ENCODE measurements around the gene CAT.

The CAT gene

GRCh38 chr11:34495239-34495723, 56.5 kb downstream of the CAT start:
- H3K9me3 Mint-ChIP-seq, result no peaks in the 10 kb centered on the region
- H3K27ac Mint-ChIP-seq (ENCODE audit: low read depth), result no peak overlapping the region
- DNase-seq (ENCODE audit: low spot score in 2 of 2), result no peak
- no peak for ATAC-seq (replicated peaks; ENCODE audit: extremely low read depth, poor library complexity, severe bottlenecking)
- no peaks in the 10 kb centered on the region for H3K4me1 Mint-ChIP-seq
- no peaks in the 10 kb centered on the region for H3K36me3 Mint-ChIP-seq (ENCODE audit: insufficient read depth)
- H3K27me3 Mint-ChIP-seq, result peaks cover 28% of the 10 kb centered on the region
- H3K4me3 Mint-ChIP-seq, result no peak overlapping the region

- no peak for ATAC-seq (replicated peaks; ENCODE audit: extremely low read depth, poor library complexity, severe bottlenecking)
- H3K4me1 Mint-ChIP-seq, result no peaks in the 10 kb centered on the region
These were observed 57.1 kb downstream of the CAT start for GRCh38 chr11:34495724-34496377.

GRCh38 chr11:34499719-34500500, 61.2 kb downstream of the CAT start:
- Mint-ChIP-seq H3K9me3 (no peaks in the 10 kb centered on the region), H3K4me3 (no peak overlapping the region), H3K36me3 (ENCODE audit: insufficient read depth) (no peaks in the 10 kb centered on the region), H3K27ac (ENCODE audit: low read depth) (no peak overlapping the region), H3K27me3 (peaks cover 14% of the 10 kb centered on the region), H3K4me1 (no peaks in the 10 kb centered on the region)
- no peak for DNase-seq (ENCODE audit: low spot score in 2 of 2)
- ATAC-seq (replicated peaks; ENCODE audit: extremely low read depth, poor library complexity, severe bottlenecking), result no peak

More at GRCh38 chr11:34495724-34496377, 57.1 kb downstream of the CAT start:
- Mint-ChIP-seq H3K9me3 (no peaks in the 10 kb centered on the region), H3K4me3 (no peak overlapping the region), H3K27me3 (peaks cover 28% of the 10 kb centered on the region), H3K27ac (ENCODE audit: low read depth) (no peak overlapping the region), H3K36me3 (ENCODE audit: insufficient read depth) (no peaks in the 10 kb centered on the region)
- DNase-seq (ENCODE audit: low spot score in 2 of 2), result no peak

DNA sequence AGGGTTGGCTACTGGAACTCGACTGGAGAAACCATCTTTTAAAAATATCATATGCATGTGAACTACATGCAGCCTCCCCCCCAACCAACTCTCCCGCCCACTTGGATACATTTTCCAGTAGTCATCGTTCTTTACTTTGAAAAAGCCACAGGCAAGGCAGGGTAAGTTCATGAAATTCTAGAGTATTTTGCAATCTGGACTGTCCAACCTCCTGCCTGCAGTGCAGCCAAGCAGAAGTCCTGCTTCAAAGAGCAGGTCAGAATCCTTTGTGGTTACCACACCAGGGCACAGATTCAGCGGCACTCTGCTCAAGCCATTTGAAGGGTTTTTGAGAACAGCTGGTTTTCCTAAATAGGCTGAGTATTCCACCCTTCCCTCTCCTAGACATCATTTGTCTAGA, 62.8 kb downstream of the CAT start:
- peaks cover 4% of the 10 kb centered on the region for H3K27me3 Mint-ChIP-seq
- ATAC-seq (replicated peaks; ENCODE audit: extremely low read depth, poor library complexity, severe bottlenecking), result no peak
- H3K4me3 Mint-ChIP-seq, result no peak overlapping the region
- no peaks in the 10 kb centered on the region for H3K4me1 Mint-ChIP-seq
- H3K9me3 Mint-ChIP-seq, result no peaks in the 10 kb centered on the region
- DNase-seq (ENCODE audit: low spot score in 2 of 2), result no peak
- H3K36me3 Mint-ChIP-seq (ENCODE audit: insufficient read depth), result no peaks in the 10 kb centered on the region
- no peak overlapping the region for H3K27ac Mint-ChIP-seq (ENCODE audit: low read depth)

DNA sequence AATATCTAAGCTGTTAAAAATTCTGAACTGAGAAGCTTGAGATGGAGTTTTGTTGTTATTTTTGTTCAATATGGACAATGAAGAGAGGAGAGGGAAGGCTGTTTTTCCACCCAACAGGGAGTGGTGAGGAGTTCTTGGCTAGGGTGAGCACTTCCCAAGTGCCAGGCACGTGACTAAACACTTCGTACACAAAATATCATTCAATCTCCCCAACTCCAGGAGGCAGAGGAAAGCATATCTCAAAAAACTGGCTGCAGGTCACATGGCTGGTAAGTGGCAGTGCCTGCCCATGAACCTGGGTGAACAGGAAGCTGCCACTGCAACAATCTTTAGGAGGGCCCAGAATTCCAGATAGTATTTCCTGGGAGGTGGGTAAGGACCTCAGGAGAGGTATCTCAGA, 63.2 kb downstream of the CAT start:
- H3K27ac Mint-ChIP-seq (ENCODE audit: low read depth), result no peak overlapping the region
- no peak overlapping the region for H3K4me3 Mint-ChIP-seq
- no peaks in the 10 kb centered on the region for H3K9me3 Mint-ChIP-seq
- DNase-seq (ENCODE audit: low spot score in 2 of 2), result no peak
- ATAC-seq (replicated peaks; ENCODE audit: extremely low read depth, poor library complexity, severe bottlenecking), result no peak
- H3K27me3 Mint-ChIP-seq, result no peaks in the 10 kb centered on the region
- no peaks in the 10 kb centered on the region for H3K36me3 Mint-ChIP-seq (ENCODE audit: insufficient read depth)
- H3K4me1 Mint-ChIP-seq, result no peaks in the 10 kb centered on the region

DNA sequence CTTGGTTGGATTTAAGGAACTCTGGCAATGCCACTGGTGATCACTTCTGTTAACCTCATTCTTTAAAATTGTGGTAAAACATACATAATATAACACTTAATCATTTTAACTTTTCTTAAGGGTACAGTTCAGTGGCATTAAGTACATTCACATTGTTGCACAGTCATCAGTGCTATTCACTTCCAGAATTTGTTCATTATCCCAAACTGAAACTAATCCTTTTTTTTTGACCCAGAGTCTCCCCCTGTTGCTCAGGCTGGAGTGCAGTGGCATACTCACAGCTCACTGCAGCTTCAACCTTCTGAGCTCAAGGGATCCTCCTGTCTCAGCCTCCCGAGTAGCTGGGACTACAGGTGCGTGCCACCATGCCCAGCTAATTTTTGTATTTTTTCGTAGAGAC, 64.2 kb downstream of the CAT start:
- no peaks in the 10 kb centered on the region for H3K36me3 Mint-ChIP-seq (ENCODE audit: insufficient read depth)
- no peak overlapping the region for H3K27ac Mint-ChIP-seq (ENCODE audit: low read depth)
- DNase-seq (ENCODE audit: low spot score in 2 of 2) (no peak), ATAC-seq (replicated peaks; ENCODE audit: extremely low read depth, poor library complexity, severe bottlenecking) (no peak)
- no peaks in the 10 kb centered on the region for H3K4me1 Mint-ChIP-seq
- H3K27me3 Mint-ChIP-seq, result no peaks in the 10 kb centered on the region
- no peak overlapping the region for H3K4me3 Mint-ChIP-seq
- no peaks in the 10 kb centered on the region for H3K9me3 Mint-ChIP-seq

DNA sequence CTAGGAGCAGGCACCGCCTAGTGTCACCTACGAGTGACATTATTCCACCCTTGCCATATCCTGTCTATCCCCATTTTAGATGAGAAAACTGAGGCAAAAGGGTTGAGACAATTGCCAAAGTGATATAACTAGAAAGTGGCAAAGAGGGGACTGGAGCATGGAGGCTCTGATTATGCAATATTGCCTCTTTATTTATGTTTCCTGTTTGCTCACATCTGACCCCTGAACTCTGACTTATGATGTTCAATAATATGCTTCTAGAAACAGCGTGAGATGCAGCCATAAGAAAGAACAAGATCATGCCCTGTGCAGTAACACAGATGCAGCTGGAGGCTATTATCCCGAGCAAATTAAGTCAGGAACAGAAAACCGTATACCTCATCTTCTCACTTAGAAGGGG, 67.1 kb downstream of the CAT start:
- H3K4me1 Mint-ChIP-seq, result no peaks in the 10 kb centered on the region

GRCh38 chr11:34507156-34507555, 68.4 kb downstream of the CAT start:
- no peak overlapping the region for H3K4me3 Mint-ChIP-seq
- DNase-seq (ENCODE audit: low spot score in 2 of 2) (no peak), ATAC-seq (replicated peaks; ENCODE audit: extremely low read depth, poor library complexity, severe bottlenecking) (no peak)
- no peaks in the 10 kb centered on the region for H3K9me3 Mint-ChIP-seq
- H3K36me3 Mint-ChIP-seq (ENCODE audit: insufficient read depth), result no peaks in the 10 kb centered on the region
- no peaks in the 10 kb centered on the region for H3K27me3 Mint-ChIP-seq
- no peaks in the 10 kb centered on the region for H3K4me1 Mint-ChIP-seq
- H3K27ac Mint-ChIP-seq (ENCODE audit: low read depth), result no peak overlapping the region

More for the DNA sequence above, 67.1 kb downstream of the CAT start:
- DNase-seq (ENCODE audit: low spot score in 2 of 2), result no peak
- Mint-ChIP-seq H3K4me3 (no peak overlapping the region), H3K27me3 (no peaks in the 10 kb centered on the region), H3K36me3 (ENCODE audit: insufficient read depth) (no peaks in the 10 kb centered on the region), H3K9me3 (no peaks in the 10 kb centered on the region), H3K27ac (ENCODE audit: low read depth) (no peak overlapping the region)
- ATAC-seq (replicated peaks; ENCODE audit: extremely low read depth, poor library complexity, severe bottlenecking), result no peak

GRCh38 chr11:34507610-34508009, 68.9 kb downstream of the CAT start:
- Mint-ChIP-seq H3K27ac (ENCODE audit: low read depth) (no peak overlapping the region), H3K4me1 (no peaks in the 10 kb centered on the region), H3K27me3 (no peaks in the 10 kb centered on the region), H3K4me3 (no peak overlapping the region), H3K36me3 (ENCODE audit: insufficient read depth) (no peaks in the 10 kb centered on the region), H3K9me3 (no peaks in the 10 kb centered on the region)
- ATAC-seq (replicated peaks; ENCODE audit: extremely low read depth, poor library complexity, severe bottlenecking), result no peak
- DNase-seq (ENCODE audit: low spot score in 2 of 2), result no peak

DNA sequence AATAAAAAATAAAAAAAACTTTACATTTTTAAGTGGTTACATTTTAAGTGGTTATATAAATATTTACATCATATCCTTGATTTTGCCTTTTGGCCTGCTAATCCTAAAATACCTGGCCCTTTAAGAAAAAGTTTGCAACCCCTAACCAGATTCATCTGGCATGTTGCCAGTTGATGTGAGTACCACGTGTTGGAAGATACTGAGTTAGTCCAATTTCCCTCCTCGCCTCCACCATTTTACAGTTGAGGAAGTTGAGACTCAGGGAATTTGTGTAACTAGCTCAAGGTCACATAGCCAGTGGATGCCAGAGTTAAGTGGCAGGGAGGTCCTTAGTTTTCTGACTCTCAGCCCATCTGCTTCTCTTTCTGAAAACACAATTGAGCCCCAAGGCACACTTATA, 69.8 kb downstream of the CAT start:
- ATAC-seq (replicated peaks; ENCODE audit: extremely low read depth, poor library complexity, severe bottlenecking), result no peak
- Mint-ChIP-seq H3K27ac (ENCODE audit: low read depth) (no peak overlapping the region), H3K9me3 (no peaks in the 10 kb centered on the region), H3K36me3 (ENCODE audit: insufficient read depth) (no peaks in the 10 kb centered on the region), H3K4me1 (no peaks in the 10 kb centered on the region), H3K27me3 (no peaks in the 10 kb centered on the region), H3K4me3 (no peak overlapping the region)
- no peak for DNase-seq (ENCODE audit: low spot score in 2 of 2)

DNA sequence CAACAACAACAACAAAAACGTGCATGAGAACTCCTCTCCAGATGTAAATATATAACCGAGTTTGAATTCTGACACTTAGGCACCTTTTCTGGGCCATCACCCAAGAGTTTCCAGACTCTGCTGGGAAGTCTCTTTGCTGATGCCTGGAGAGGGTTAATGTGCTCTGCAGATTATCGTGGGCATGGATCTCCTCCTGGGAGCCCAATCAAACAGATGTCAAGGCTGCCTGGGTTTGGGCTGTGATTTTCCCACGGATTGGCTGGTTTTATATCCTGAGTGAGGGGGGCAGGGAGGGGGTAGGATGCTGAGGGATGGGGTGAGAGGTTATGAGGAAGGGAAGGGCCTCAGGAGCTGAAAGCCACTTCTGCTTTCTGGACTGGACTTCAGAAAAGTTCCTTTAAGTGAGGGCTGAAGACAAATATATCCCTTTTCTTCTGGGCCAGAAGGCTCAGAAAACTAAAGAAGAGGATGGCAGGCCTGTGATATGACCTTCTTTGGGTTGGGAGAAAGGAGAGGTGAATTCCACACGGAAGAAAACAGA, 70.7 kb downstream of the CAT start:
- H3K4me3 Mint-ChIP-seq, result no peak overlapping the region
- no peaks in the 10 kb centered on the region for H3K27me3 Mint-ChIP-seq
- ATAC-seq (replicated peaks; ENCODE audit: extremely low read depth, poor library complexity, severe bottlenecking), result no peak
- DNase-seq (ENCODE audit: low spot score in 2 of 2), result no peak
- no peaks in the 10 kb centered on the region for H3K9me3 Mint-ChIP-seq
- no peaks in the 10 kb centered on the region for H3K36me3 Mint-ChIP-seq (ENCODE audit: insufficient read depth)
- no peaks in the 10 kb centered on the region for H3K4me1 Mint-ChIP-seq
- no peak overlapping the region for H3K27ac Mint-ChIP-seq (ENCODE audit: low read depth)

- no peak overlapping the region for H3K27ac Mint-ChIP-seq (ENCODE audit: low read depth)
- no peaks in the 10 kb centered on the region for H3K4me1 Mint-ChIP-seq
- no peaks in the 10 kb centered on the region for H3K9me3 Mint-ChIP-seq
- DNase-seq (ENCODE audit: low spot score in 2 of 2) (no peak), ATAC-seq (replicated peaks; ENCODE audit: extremely low read depth, poor library complexity, severe bottlenecking) (no peak)
- H3K4me3 Mint-ChIP-seq, result no peak overlapping the region
- H3K36me3 Mint-ChIP-seq (ENCODE audit: insufficient read depth), result no peaks in the 10 kb centered on the region
- H3K27me3 Mint-ChIP-seq, result no peaks in the 10 kb centered on the region
These were observed 71.5 kb downstream of the CAT start for GRCh38 chr11:34510218-34510617.

- no peaks in the 10 kb centered on the region for H3K27me3 Mint-ChIP-seq
- no peaks in the 10 kb centered on the region for H3K9me3 Mint-ChIP-seq
- ATAC-seq (replicated peaks; ENCODE audit: extremely low read depth, poor library complexity, severe bottlenecking) (no peak), DNase-seq (ENCODE audit: low spot score in 2 of 2) (no peak)
- no peaks in the 10 kb centered on the region for H3K4me1 Mint-ChIP-seq
- H3K36me3 Mint-ChIP-seq (ENCODE audit: insufficient read depth), result no peaks in the 10 kb centered on the region
- no peak overlapping the region for H3K27ac Mint-ChIP-seq (ENCODE audit: low read depth)
- no peak overlapping the region for H3K4me3 Mint-ChIP-seq
These were observed 71.9 kb downstream of the CAT start for GRCh38 chr11:34510673-34511072.

Data from central memory CD8-positive, alpha-beta T cell (primary cell).